ENCODE measurements around the gene ZCCHC7. TPM values are rescaled to one million over a fixed set of nuclear protein-coding genes. Genes with fewer than 3 reads are reported as not detected.
"Not testable (repeated sequence)": the region's sequence is repeated elsewhere in the genome, so short reads cannot be mapped to it uniquely, and the experiment has no call there.

ZCCHC7 gene
- total RNA-seq, 1 donor from 2014 or later: 39.5 TPM

DNA sequence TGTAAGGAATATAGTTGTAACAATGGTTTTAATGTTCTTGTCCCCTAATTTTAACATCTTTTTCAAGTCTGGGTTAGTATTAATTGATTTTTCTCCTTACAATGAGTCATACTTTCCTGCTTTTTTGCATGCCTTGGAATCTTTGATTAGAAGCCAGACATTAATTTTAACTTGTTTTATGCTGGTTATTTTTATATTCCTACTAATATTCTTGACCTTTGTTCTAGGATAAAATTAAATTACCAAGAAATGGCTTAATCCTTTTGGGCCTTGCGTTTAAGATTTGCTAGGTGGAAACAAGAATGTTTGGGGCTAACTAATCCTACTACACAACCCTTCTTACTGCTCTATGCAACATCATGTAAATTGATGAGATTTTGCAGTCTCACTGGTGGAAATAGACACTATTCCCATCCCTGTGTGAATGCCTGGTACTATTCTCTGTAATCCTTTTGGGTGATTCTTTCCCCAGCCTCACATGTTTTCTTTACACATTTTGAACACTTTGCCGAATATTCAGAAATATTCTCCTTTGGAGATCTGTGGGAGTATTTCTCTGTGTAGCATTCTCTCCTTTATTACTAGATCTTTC, 47.2 kb downstream of the ZCCHC7 start:
- DNase-seq (ENCODE audit: low spot score in 2 of 2) (no peak), FAIRE-seq (no peak)

- FAIRE-seq: no peak
- DNase-seq (ENCODE audit: low spot score in 2 of 2): no peak
These were observed 52.2 kb downstream of the ZCCHC7 start for GRCh38 chr9:37172557-37172956.

DNA sequence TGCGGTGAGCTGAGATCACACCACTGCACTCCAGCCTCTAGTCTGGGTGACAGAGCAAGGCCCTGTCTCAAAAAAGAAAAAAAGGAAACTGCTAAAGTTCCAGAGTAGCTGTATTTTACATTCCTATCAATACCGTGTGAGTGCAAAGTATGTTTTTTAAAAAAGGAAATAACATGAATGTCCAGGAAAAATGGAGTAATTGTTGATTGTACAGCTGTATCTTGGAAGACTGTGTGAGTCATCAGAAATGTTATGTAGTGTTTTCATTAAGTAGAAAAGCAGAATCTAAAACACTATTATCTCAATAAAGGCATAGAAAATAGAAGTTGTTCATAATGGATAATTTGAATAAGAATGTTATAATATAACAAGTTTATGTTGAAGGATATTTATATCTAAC, 53.9 kb downstream of the ZCCHC7 start:
- FAIRE-seq: no peak
- DNase-seq (ENCODE audit: low spot score in 2 of 2): no peak

DNA sequence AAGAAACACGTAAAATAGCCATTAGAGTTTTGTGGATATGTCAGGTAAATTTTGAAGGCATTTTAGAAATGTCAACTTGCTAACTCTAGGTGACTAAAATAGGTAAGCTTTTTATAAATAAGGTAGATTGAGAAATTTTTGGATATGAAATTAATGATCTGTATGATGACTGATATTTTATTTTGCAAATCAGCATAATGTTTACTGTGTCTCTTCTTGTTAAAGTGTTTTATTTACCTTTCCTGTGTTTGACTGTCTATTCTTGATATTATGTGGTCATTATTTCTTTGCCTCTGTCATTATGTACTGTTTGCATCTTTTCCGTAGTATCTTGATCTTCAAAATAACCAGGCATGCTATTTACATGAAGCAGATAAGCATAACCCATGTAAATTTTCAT, 58.4 kb downstream of the ZCCHC7 start:
- FAIRE-seq: no peak
- DNase-seq (ENCODE audit: low spot score in 2 of 2): no peak

GRCh38 chr9:37179576-37179975, 59.2 kb downstream of the ZCCHC7 start:
- no peak for DNase-seq (ENCODE audit: low spot score in 2 of 2)
- FAIRE-seq: no peak

- FAIRE-seq (no peak), DNase-seq (ENCODE audit: low spot score in 2 of 2) (no peak)
These were observed 59.8 kb downstream of the ZCCHC7 start for GRCh38 chr9:37180138-37180537.

DNA sequence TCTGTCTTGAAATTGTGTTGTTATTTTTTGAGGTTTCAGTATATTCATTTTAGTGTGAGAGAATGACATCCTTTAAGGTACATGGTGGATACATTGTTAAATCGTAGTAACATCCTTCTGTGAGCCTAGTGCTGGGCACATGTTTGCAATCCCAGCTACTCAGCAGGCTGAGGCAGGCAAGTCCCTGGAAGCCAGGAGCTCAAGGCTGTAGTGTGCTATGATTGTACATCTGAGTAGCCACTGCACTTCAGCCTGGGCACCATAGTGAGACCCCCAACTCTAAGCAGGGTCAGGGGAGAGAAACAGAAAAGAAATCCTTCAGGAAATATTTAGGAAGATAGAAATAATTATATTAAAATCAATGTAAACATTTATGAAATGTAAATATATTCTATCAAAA, 62.3 kb downstream of the ZCCHC7 start:
- FAIRE-seq: no peak
- DNase-seq (ENCODE audit: low spot score in 2 of 2): no peak

DNA sequence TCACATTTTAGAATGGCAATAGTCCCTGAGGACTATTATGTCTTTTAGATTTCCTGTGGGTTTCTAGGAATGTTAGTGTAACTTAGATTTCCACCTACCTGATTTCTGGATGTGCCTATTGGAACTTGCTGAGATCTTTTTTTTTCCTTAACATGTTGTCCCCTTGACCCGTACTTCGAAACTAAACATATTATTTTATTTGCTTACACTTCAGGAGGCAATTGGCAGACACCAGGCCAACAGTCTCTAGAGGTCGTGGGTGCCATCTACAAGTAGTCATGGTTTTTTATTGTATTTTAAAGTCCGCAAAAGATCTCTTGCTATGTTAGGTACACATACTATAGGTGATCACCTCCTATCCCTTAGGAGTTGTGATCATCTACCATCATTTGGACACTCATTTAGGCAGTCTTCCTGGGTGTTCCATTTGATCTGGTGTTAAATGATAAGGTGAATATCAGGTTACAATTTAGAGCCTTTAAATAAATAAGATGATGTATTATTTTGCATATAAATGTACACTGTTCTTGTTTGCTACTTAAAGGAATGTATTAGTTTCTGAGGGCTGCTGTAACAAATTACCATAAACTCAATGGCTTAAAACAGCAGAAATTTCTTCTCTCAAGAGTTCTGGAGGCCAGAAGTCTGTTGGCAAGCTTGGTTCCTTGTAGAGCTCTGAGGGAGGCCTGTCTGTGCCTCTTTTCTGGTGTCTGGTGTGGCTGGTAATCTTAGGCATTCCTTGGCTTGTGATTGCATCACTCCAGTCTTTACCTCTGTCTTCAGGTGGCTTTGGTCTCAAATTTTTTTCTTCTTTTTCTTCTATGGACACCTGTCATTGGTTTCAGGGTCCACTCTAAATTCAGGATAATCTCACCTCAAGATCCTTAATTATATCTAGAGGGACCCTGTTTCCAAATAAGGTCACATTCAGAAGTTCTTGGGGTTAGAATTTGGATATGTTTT, 64.8 kb downstream of the ZCCHC7 start:
- FAIRE-seq: no peak
- DNase-seq (ENCODE audit: low spot score in 2 of 2): no peak

DNA sequence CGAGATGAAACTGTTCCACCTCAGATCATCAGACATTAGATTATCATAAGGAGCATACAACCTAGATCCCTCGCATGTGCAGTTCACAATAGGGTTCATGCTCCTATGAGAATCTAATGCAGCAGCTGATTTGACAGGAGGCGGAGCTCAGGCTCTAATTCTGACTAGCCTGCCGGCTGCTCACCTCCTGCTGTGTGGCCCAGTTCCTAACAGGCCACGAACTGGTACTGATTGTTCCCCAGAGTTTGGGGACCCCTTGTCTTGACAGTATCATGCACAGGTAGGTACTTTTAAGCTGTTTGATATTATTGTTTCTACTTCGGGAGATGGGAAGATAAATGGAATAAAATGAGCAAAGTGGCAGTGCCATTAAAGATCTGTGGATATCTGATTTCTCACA, 66.9 kb downstream of the ZCCHC7 start:
- no peak for FAIRE-seq
- no peak for DNase-seq (ENCODE audit: low spot score in 2 of 2)

DNA sequence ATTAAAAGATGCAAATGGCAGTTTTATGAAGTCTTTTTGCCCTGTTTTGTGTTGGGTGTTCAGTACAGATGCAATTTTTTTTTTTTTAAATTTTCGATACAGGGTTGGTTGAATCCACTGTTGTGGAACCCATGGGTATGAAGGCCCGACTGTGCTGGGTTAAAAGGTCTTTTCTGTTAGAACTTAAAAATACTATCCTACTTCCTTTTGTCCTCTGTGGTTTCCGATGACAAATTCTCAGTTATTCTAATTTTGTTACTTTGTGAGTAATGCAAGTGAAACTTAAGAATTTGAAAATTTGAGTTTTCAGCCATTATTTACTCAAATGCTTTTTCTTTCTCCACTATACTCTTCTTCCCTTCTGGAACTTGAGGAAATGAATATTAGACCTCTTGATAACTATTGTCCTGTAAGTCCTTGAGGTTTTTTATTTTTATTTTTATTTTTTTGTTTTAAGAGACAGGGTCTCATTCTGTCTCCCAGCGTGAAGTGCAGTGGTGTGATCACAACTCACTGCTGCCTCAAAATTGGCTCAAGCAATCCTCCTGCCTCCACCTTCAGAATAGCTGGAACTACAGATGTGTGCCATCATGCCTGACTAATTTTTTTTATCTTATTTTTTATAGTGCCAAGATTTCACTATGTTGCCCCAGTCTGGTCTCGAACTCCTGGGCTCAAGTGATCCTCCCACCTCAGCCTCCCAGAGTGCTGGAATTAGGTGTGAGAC, 67.5 kb downstream of the ZCCHC7 start:
- FAIRE-seq: no peak
- DNase-seq (ENCODE audit: low spot score in 2 of 2): no peak

- FAIRE-seq; DNase-seq (ENCODE audit: low spot score in 2 of 2): not testable (repeated sequence)
These were observed 70.4 kb downstream of the ZCCHC7 start for GRCh38 chr9:37190739-37191138.

DNA sequence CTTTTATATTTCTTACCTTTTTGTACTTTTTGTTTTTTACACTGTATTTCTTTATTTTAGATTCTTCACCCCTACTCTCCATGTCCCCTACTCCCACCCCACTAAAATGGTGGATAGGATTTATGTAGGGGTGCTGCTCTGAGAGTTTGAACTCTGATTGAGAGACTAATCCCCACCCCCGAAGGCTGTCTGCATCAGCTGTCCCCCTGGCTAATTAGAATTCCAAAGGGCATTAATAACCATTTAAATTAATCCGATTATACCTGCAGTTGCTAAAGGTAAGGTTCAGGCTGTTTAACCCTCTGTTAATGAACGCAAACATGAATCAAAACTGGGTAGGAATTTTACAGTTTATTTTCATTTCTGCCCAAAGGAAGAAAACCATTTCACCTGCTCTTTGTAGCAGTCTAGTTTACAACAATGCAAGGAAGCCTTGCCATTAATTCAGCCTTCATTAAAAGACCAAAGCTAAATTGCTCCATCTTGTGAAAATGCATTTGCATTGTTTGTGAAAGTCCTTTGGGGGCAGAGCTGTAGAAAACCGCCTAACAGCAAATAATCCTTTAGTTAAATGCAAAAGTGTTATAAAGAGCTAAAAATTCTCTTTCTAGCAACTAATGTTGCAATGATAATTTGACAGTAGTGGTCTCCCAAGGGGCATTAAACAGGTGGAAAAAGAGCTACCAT, 71.2 kb downstream of the ZCCHC7 start:
- no peak for DNase-seq (ENCODE audit: low spot score in 2 of 2)
- FAIRE-seq: no peak

DNA sequence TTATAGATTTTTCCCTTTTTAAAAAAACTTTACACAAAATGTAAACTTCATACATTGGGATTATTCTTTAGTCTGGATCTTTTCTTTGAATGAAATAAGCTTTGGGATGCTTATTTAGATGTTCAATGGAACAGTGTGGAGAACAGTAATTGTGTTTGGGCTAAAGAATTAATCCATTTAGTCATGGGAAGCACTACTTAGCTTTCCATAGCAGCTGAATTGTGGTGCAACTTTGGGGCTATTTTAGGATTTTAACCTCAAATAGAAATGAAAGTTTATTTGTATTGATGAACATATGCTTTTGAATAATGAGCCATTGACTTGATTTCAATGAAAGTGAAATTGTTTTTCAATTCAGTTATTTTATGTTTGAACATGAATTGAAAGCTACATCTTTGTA, 72.4 kb downstream of the ZCCHC7 start:
- FAIRE-seq: no peak

GRCh38 chr9:37197158-37198038, 77.0 kb downstream of the ZCCHC7 start:
- DNase-seq (ENCODE audit: low spot score in 2 of 2) (no peak), FAIRE-seq (no peak)

More for the DNA sequence above, 72.4 kb downstream of the ZCCHC7 start:
- DNase-seq (ENCODE audit: low spot score in 2 of 2): no peak

DNA sequence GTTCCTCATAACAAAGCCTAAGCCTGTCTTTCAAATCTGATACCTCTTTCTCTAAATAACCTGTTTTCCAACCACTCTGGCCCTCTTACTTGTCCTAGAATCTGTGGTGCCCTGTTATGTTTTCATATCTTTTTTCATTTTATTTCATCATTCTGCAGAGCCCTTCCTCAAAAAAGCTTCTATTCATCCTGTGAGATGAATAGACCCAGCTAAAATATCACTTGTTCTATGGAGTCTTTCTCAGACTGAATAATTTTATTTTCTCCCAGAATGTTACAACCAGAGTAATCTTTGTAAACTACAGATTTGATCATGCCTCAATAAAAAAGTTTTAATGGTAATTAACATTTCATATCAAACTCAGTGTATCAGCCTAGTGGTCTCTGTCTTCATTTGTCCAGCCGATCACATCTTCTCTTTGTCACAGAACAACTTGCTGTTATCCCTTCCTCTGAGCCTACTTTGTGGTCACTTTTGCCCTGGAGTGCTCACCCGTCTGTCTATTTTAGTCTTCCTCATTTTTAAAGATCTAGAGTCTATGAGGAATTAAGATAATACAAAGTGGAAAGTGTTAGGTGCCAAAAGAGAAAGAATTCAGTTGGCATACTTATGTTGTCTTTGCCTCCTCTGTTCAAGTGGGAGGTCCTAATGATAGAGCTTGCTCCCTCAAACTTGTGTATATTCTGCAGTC, 77.8 kb downstream of the ZCCHC7 start:
- no peak for DNase-seq (ENCODE audit: low spot score in 2 of 2)
- no peak for FAIRE-seq

DNA sequence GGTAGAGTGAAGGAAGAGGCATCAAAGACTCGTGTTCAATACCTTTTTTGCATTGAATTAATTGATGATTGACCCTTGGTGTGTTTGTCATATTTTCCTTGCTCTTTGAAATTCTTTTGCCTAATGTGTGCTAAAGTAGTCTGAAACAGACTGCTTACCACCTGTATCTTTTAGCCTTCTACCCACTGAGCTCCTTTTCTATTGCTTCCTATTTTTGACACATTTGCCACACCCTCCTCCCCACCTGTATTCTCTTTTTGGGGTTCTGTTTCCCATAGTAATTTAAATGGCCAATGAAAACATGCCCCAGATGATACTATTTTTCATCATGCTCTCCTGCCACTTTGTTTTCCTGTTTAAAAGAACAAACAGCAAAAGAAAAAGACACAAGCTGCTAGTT, 78.5 kb downstream of the ZCCHC7 start:
- DNase-seq (ENCODE audit: low spot score in 2 of 2): no peak
- no peak for FAIRE-seq

DNA sequence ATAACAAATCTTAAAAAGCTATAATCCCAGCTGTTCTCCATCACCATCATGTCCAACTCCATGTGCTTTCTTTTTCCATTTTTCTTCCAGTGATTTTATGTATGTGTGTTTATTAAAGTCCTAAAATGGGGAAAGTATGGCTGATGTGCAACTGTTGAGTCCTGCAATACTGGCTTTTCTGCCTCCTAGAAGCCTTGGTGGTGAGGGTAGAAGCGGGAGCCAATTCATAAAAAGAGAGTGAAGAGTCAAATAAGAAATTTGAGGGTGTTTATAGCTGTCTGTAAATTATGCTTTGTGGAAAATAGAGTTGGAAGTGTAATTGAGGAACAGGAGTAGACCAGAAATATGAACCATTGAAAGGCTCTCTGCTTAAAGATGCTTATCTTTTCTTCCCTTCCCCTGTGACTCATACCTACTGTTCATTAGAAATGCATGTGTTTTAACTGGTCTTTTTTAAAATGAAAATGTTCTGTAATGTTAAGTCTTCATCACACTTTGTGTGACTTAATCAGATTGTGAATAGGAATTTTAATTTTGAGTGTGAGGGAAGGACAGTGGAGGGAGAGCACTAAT, 80.1 kb downstream of the ZCCHC7 start:
- no peak for DNase-seq (ENCODE audit: low spot score in 2 of 2)
- no peak for FAIRE-seq

DNA sequence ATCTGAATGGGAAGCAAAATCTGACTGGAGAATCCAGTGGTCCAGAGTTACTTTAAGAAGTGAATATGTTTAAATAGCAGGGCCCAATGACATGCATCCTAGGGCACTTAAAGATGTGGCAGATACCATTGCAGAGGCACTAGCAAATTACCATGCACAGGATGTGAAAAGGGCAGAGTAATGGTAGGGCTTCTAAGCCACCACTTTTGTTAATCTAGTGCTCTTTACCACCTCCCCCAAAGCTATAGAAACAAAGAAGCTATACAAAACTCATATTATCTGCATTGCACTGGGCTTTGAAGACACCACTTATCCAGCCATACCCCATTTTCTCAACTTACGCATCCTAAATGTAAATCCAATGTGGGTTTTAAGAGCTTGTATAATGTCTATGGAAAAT, 81.2 kb downstream of the ZCCHC7 start:
- DNase-seq (ENCODE audit: low spot score in 2 of 2) (no peak), FAIRE-seq (no peak)

DNA sequence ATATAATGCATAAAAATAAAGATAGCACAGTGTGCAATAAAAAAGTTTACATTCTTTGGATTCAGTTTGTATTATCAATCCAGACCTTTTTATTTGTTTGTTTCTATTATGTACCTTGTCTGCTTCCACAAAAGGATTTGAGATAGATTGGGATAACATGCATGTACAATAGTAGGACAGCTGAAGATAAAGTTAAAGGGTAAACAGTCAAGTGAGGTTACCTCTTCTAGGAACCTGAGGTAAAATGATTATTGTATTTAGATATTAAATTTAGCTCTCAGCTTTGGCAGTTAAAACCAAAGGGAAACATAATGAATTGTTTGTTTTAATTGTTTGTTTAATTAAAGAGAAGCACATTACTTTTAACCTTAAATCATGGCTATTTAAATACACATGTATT, 81.7 kb downstream of the ZCCHC7 start:
- DNase-seq (ENCODE audit: low spot score in 2 of 2) (no peak), FAIRE-seq (no peak)
